ENCODE results near the gene SGTA.
"Not testable (repeated sequence)": the region's sequence is repeated elsewhere in the genome, so short reads cannot be mapped to it uniquely, and the experiment has no call there.

Gene SGTA

GRCh38 chr19:2722541-2723344, 60.3 kb downstream of the SGTA start:
- DNase-seq: no peak

- DNase-seq: no peak
These were observed 61.2 kb downstream of the SGTA start for GRCh38 chr19:2721570-2722540.

- no peak for DNase-seq
These were observed 62.1 kb downstream of the SGTA start, which contains the start of gene DIRAS1 for GRCh38 chr19:2720777-2721569. DIRAS1 (minus strand) TSS chr19:2721372; CDS start chr19:2717806, 3,566 bp downstream.

GRCh38 chr19:2719920-2720776, 62.9 kb downstream of the SGTA start:
- DNase-seq: peak; percentile 58

- DNase-seq: no peak
These were observed 63.8 kb downstream of the SGTA start for GRCh38 chr19:2719232-2719735.

GRCh38 chr19:2717638-2718541, 65.2 kb downstream of the SGTA start:
- DNase-seq: no peak

GRCh38 chr19:2716722-2717637, 66.1 kb downstream of the SGTA start:
- DNase-seq: no peak

- no peak for DNase-seq
These were observed 66.8 kb downstream of the SGTA start for GRCh38 chr19:2716275-2716650.

GRCh38 chr19:2715470-2716274, 67.4 kb downstream of the SGTA start:
- no peak for DNase-seq

GRCh38 chr19:2714531-2715269, 68.4 kb downstream of the SGTA start:
- no peak for DNase-seq

- DNase-seq: not testable (repeated sequence)
These were observed 69.0 kb downstream of the SGTA start for GRCh38 chr19:2714102-2714501.

- not testable (repeated sequence) for DNase-seq
These were observed 69.9 kb downstream of the SGTA start for GRCh38 chr19:2713170-2713569.

GRCh38 chr19:2711875-2712205, 71.2 kb downstream of the SGTA start:
- DNase-seq: no peak

- DNase-seq: no peak
These were observed 71.8 kb downstream of the SGTA start for GRCh38 chr19:2711172-2711874.

- DNase-seq: no peak
These were observed 76.8 kb downstream of the SGTA start for GRCh38 chr19:2706251-2706650.

Measured in hematopoietic multipotent progenitor cell treated with erythropoietin and hydrocortisone succinate and interleukin-3 and kit ligand, for 6 days (in vitro differentiated cells).